Measurements from ENCODE around the gene CCR8.

GRCh38 chr3:39332525-39332924 lies 3.0 kb downstream of the CCR8 start:
- TF ChIP-seq REST (IDR thresholded peaks at IDR 0.05; ENCODE audit: borderline replicate concordance) = no peak
- TF ChIP-seq CTCF (IDR thresholded peaks at IDR 0.05; ENCODE audit: poor library complexity, severe bottlenecking) = no peak
- TF ChIP-seq EP300 (conservative IDR thresholded peaks at IDR 0.05; ENCODE audit: poor library complexity, severe bottlenecking) = no peak
- TF ChIP-seq POLR2AphosphoS5 (IDR thresholded peaks at IDR 0.05) = no peak
- TF ChIP-seq EZH2 (IDR thresholded peaks at IDR 0.05; ENCODE audit: borderline replicate concordance, insufficient read depth, low read length, poor library complexity, severe bottlenecking) = no peak
- TF ChIP-seq TAF1 (IDR thresholded peaks at IDR 0.05; ENCODE audit: low read depth) = no peak

Data from neural cell (in vitro differentiated cells).